Measurements from ENCODE around the gene AMOTL2. TPM values are rescaled to one million over a fixed set of nuclear protein-coding genes. Genes with fewer than 3 reads are reported as not detected.
A peak's percentile ranks its signal among the peaks of the same experiment; 100 is the strongest.

The AMOTL2 gene
- polyA plus RNA-seq, 4 donors: 6.7 to 44.3 (median 10.3) TPM

- no peaks in the 10 kb centered on the region for H3K9me3 ChIP-seq (ENCODE audit: control insufficient read depth in 2 of 2, insufficient read depth in 1 of 2, low read depth in 1 of 2, low read length in 1 of 2)
- peak overlapping the region in 1 of 3 donors; percentile 22 for H3K27ac ChIP-seq (ENCODE audit: low read depth in 1 of 3, low read length in 2 of 3)
- FAIRE-seq: no peak
- WGBS, 3 donors: 11 to 39% (median 21%) methylated on average over 2 of the region's 2 CpGs
- H3K36me3 ChIP-seq (ENCODE audit: control insufficient read depth in 3 of 3, insufficient read depth in 2 of 3, low read depth in 1 of 3, low read length in 3 of 3): no peaks in the 10 kb centered on the region
- H3K27me3 ChIP-seq (ENCODE audit: control insufficient read depth in 3 of 3, insufficient read depth in 3 of 3, low read length in 3 of 3): no peaks in the 10 kb centered on the region
- DNase-seq: peak; percentile 54 to 65
- H3K4me1 ChIP-seq (ENCODE audit: control insufficient read depth in 3 of 3, insufficient read depth in 2 of 3, low read depth in 1 of 3, low read length in 2 of 3): peaks cover 0 to 47% (median 0%) of the 10 kb centered on the region in 3 donors
- no peak overlapping the region for H3K4me3 ChIP-seq (ENCODE audit: low read depth in 1 of 3, low read length in 3 of 3)
Measured at GRCh38 chr3:134334901-134335280, 39.4 kb downstream of the AMOTL2 start.

DNA sequence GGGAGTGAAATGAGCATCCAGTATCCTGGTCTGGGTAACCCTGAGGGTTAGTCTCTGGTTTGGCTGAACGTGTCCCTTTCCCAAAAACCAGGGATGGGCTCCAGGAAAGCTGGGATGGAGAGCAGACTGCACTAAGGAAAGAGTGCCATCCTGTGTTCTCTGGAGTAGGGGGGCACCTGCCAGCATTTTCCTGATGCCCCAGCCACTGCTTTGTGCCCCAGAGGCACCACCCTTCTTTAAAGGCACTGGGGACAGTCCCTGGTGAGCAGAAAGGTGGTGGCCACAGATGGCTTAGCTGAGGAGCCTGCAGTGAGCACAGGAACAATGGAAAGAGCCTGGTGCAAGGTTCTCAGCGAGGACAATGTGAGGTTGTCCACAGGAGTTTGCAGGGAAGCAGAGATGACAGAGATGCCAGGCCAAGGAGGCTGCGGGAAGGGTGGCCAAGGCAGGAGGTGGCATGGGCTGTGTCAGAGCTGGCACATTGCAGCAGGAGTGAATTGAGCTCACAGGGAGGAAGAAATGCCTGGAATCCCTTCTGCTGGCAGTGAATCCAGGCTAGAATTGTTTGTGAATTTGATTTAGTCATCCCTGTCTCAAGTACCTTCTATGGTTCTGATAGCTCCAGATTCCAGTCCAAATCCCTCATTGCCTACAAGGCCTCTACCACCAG lies 39.9 kb downstream of the AMOTL2 start:
- FAIRE-seq: no peak
- DNase-seq: no peak
- H3K9me3 ChIP-seq (ENCODE audit: control insufficient read depth in 2 of 2, insufficient read depth in 1 of 2, low read depth in 1 of 2, low read length in 1 of 2): no peaks in the 10 kb centered on the region
- 79 to 92% (median 86%) methylated on average over 3 of the region's 3 CpGs for WGBS, 3 donors
- no peak overlapping the region for H3K4me3 ChIP-seq (ENCODE audit: low read depth in 1 of 3, low read length in 3 of 3)
- peaks cover 0 to 41% (median 0%) of the 10 kb centered on the region in 3 donors for H3K4me1 ChIP-seq (ENCODE audit: control insufficient read depth in 3 of 3, insufficient read depth in 2 of 3, low read depth in 1 of 3, low read length in 2 of 3)
- H3K36me3 ChIP-seq (ENCODE audit: control insufficient read depth in 3 of 3, insufficient read depth in 2 of 3, low read depth in 1 of 3, low read length in 3 of 3): no peaks in the 10 kb centered on the region
- H3K27ac ChIP-seq (ENCODE audit: low read depth in 1 of 3, low read length in 2 of 3): peak overlapping the region in 2 of 3 donors; percentile 22 to 41
- H3K27me3 ChIP-seq (ENCODE audit: control insufficient read depth in 3 of 3, insufficient read depth in 3 of 3, low read length in 3 of 3): no peaks in the 10 kb centered on the region

DNA sequence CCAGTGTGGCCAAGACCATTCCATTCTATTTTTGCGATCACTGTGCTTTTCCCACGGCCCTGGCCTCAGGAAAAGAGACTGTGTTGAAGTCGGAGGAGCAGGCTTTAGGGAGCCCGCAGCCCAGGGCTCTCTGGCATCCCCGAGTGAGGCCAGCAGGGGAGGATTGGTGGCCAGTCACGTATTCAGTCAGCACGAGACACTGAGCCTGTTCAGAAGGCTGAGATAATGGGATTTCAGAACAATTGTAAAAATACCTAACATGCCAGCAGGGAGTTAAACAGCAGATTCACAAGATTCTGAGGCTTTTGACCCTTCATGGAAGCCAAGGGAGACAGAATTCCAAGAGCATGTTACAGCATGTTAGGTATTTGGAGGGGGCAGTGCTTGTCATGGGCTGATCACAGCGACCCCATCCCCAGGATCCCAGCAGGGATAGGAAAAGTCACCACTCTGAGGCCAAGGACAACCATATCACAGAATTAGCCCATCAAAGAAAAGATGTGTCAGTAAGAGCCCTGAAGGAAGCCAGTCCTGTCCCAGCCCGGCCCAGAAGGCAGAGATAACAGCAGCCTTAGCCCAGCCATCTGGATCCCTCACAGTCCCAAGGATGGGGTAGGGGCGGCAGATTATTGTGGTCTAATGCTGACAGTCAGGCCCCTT lies 40.6 kb downstream of the AMOTL2 start:
- 71 to 84% (median 84%) methylated on average over 10 of the region's 10 CpGs for WGBS, 3 donors
- no peak overlapping the region for H3K4me3 ChIP-seq (ENCODE audit: low read depth in 1 of 3, low read length in 3 of 3)
- no peaks in the 10 kb centered on the region for H3K36me3 ChIP-seq (ENCODE audit: control insufficient read depth in 3 of 3, insufficient read depth in 2 of 3, low read depth in 1 of 3, low read length in 3 of 3)
- H3K9me3 ChIP-seq (ENCODE audit: control insufficient read depth in 2 of 2, insufficient read depth in 1 of 2, low read depth in 1 of 2, low read length in 1 of 2): no peaks in the 10 kb centered on the region
- H3K4me1 ChIP-seq (ENCODE audit: control insufficient read depth in 3 of 3, insufficient read depth in 2 of 3, low read depth in 1 of 3, low read length in 2 of 3): peaks cover 0 to 38% (median 0%) of the 10 kb centered on the region in 3 donors
- H3K27ac ChIP-seq (ENCODE audit: low read depth in 1 of 3, low read length in 2 of 3): peak overlapping the region in 2 of 3 donors; percentile 5 to 41
- DNase-seq (peak in 1 of 2 donors; percentile 36), FAIRE-seq (no peak)
- H3K27me3 ChIP-seq (ENCODE audit: control insufficient read depth in 3 of 3, insufficient read depth in 3 of 3, low read length in 3 of 3): no peaks in the 10 kb centered on the region

DNA sequence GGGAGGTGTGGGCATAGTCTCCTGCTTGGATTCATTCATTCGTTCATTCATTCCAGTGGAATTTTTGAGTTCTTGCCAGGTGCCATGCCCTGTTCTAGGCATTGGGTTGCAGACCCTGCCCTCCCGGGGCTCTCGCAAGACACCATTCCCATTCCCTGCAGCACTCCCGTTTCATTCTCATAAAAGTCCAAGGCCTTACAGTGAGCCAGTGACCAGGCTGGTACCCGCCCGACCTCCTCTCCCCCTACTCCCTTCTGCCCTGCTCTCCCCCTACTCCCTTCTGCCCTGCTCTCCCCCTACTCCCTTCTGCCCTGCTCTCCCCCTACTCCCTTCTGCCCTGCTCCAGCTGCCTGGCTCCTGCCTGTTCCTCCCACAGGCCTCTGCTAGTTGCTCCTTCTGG lies 41.9 kb downstream of the AMOTL2 start:
- no peaks in the 10 kb centered on the region for H3K27me3 ChIP-seq (ENCODE audit: control insufficient read depth in 3 of 3, insufficient read depth in 3 of 3, low read length in 3 of 3)
- DNase-seq (no peak), FAIRE-seq (no peak)
- no peaks in the 10 kb centered on the region for H3K9me3 ChIP-seq (ENCODE audit: control insufficient read depth in 2 of 2, insufficient read depth in 1 of 2, low read depth in 1 of 2, low read length in 1 of 2)
- peaks cover 0 to 38% (median 0%) of the 10 kb centered on the region in 3 donors for H3K4me1 ChIP-seq (ENCODE audit: control insufficient read depth in 3 of 3, insufficient read depth in 2 of 3, low read depth in 1 of 3, low read length in 2 of 3)
- 73 to 88% (median 88%) methylated on average over 6 of the region's 6 CpGs for WGBS, 3 donors
- H3K27ac ChIP-seq (ENCODE audit: low read depth in 1 of 3, low read length in 2 of 3): no peak overlapping the region
- no peaks in the 10 kb centered on the region for H3K36me3 ChIP-seq (ENCODE audit: control insufficient read depth in 3 of 3, insufficient read depth in 2 of 3, low read depth in 1 of 3, low read length in 3 of 3)
- H3K4me3 ChIP-seq (ENCODE audit: low read depth in 1 of 3, low read length in 3 of 3): no peak overlapping the region

- Histone ChIP-seq H3K4me3 (ENCODE audit: low read depth in 1 of 3, low read length in 3 of 3) (no peak overlapping the region), H3K9me3 (ENCODE audit: control insufficient read depth in 2 of 2, insufficient read depth in 1 of 2, low read depth in 1 of 2, low read length in 1 of 2) (no peaks in the 10 kb centered on the region), H3K27me3 (ENCODE audit: control insufficient read depth in 3 of 3, insufficient read depth in 3 of 3, low read length in 3 of 3) (no peaks in the 10 kb centered on the region), H3K4me1 (ENCODE audit: control insufficient read depth in 3 of 3, insufficient read depth in 2 of 3, low read depth in 1 of 3, low read length in 2 of 3) (peaks cover 0 to 38% (median 0%) of the 10 kb centered on the region in 3 donors), H3K36me3 (ENCODE audit: control insufficient read depth in 3 of 3, insufficient read depth in 2 of 3, low read depth in 1 of 3, low read length in 3 of 3) (no peaks in the 10 kb centered on the region), H3K27ac (ENCODE audit: low read depth in 1 of 3, low read length in 2 of 3) (peak overlapping the region in 1 of 3 donors; percentile 17)
- no peak for DNase-seq
- 65 to 87% (median 78%) methylated on average over 5 of the region's 5 CpGs for WGBS, 3 donors
- FAIRE-seq: no peak
Measured at GRCh38 chr3:134331811-134332199, 42.4 kb downstream of the AMOTL2 start.

DNA sequence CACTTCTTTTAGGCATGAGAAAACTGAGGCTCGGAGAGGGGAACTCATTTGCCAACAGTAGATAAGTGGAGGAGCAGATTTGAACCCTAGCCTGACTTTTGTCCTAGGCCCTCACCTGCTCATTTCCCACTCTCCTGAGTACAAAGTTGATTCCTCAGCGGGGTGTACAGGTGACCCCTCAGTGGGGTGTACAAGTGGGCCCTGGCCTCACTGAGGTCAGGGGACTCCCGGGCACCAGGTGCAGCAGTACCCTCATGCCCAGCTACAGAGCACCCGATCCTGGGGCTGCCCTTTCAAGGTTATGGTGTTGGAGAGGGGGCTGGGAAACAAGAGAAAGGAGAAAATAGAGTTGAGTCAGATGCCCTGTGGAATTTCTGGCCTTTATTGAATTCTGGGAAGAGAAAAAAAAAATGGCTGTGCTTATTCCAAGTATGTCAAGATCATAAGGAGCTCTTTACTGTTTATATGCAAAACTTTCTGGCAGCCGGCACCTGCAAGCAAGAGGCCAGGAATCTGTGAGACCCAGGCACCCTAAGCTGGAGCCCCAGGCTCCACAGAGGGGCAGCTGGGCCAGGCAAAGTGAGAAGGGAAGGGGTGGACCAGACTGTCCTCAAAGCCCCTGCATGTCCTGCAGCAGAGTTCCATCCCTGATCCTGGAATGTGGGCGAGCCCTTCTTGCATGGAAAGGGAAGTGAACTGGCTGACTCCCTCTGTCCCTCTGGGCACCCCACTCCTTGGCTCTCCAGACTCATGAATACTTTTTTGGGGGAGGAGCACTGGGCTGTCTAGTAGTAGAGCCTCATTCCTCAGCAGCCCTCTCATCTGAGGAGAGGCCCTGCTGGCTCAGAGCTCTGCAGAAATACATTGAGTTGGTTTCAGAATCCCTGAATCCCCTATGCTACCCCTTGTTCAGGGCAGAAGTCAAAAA lies 43.1 kb downstream of the AMOTL2 start:
- WGBS, 3 donors: 64 to 74% (median 72%) methylated on average over 6 of the region's 6 CpGs
- no peaks in the 10 kb centered on the region for H3K9me3 ChIP-seq (ENCODE audit: control insufficient read depth in 2 of 2, insufficient read depth in 1 of 2, low read depth in 1 of 2, low read length in 1 of 2)
- FAIRE-seq (no peak), DNase-seq (no peak)
- H3K4me3 ChIP-seq (ENCODE audit: low read depth in 1 of 3, low read length in 3 of 3): no peak overlapping the region
- no peaks in the 10 kb centered on the region for H3K27me3 ChIP-seq (ENCODE audit: control insufficient read depth in 3 of 3, insufficient read depth in 3 of 3, low read length in 3 of 3)
- H3K27ac ChIP-seq (ENCODE audit: low read depth in 1 of 3, low read length in 2 of 3): peak overlapping the region in 2 of 3 donors; percentile 17 to 61
- no peaks in the 10 kb centered on the region for H3K36me3 ChIP-seq (ENCODE audit: control insufficient read depth in 3 of 3, insufficient read depth in 2 of 3, low read depth in 1 of 3, low read length in 3 of 3)
- peaks cover 0 to 39% (median 0%) of the 10 kb centered on the region in 3 donors for H3K4me1 ChIP-seq (ENCODE audit: control insufficient read depth in 3 of 3, insufficient read depth in 2 of 3, low read depth in 1 of 3, low read length in 2 of 3)

DNA sequence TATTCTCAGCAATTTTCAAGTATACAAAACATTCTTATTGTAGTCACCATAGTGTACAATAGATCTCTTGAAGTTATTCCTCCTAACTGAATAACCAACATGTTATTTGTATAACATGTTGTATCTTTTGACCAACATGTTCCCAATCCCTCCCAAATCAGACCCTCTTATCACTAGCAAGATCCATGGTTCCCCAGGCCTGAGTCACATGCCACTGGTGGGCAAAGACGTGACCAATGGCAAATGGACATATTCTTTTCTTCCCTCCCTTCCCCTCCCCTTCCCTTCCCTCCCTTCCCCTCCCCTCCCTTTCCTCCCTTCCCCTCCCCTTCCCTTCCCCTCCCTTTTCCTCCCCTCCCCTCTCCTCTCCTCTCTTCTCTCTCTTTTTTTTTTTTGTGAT lies 45.4 kb downstream of the AMOTL2 start:
- WGBS, 3 donors: 81 to 96% (median 84%) methylated on average over 1 of the region's 1 CpG
- peaks cover 0 to 25% (median 0%) of the 10 kb centered on the region in 3 donors for H3K4me1 ChIP-seq (ENCODE audit: control insufficient read depth in 3 of 3, insufficient read depth in 2 of 3, low read depth in 1 of 3, low read length in 2 of 3)
- FAIRE-seq (no peak), DNase-seq (no peak)
- H3K27ac ChIP-seq (ENCODE audit: low read depth in 1 of 3, low read length in 2 of 3): no peak overlapping the region
- no peaks in the 10 kb centered on the region for H3K27me3 ChIP-seq (ENCODE audit: control insufficient read depth in 3 of 3, insufficient read depth in 3 of 3, low read length in 3 of 3)
- H3K9me3 ChIP-seq (ENCODE audit: control insufficient read depth in 2 of 2, insufficient read depth in 1 of 2, low read depth in 1 of 2, low read length in 1 of 2): no peaks in the 10 kb centered on the region
- H3K36me3 ChIP-seq (ENCODE audit: control insufficient read depth in 3 of 3, insufficient read depth in 2 of 3, low read depth in 1 of 3, low read length in 3 of 3): no peaks in the 10 kb centered on the region
- no peak overlapping the region for H3K4me3 ChIP-seq (ENCODE audit: low read depth in 1 of 3, low read length in 3 of 3)

DNA sequence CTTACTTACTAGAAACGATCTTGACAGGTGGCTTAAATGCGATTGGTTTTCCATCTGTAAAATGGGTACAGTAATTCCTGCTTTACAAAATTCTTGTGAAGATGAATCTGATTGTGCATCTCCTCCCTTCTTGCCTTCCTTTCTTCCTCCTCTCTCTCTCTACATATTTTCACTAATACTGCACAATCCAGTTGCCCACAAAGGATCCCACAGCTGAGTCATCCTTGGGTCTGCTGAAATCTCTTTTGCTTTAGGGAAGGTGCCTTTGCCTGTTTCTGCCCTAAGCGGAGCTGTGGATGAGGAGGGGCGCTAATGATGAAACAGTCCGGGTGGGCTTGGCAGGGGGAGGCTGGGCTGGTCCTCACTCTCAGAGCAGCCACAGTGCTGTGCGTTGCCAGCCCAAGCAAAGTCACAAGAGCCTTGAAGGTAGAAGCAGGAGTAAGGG lies 46.1 kb downstream of the AMOTL2 start:
- Histone ChIP-seq H3K4me3 (ENCODE audit: low read depth in 1 of 3, low read length in 3 of 3) (no peak overlapping the region), H3K27me3 (ENCODE audit: control insufficient read depth in 3 of 3, insufficient read depth in 3 of 3, low read length in 3 of 3) (no peaks in the 10 kb centered on the region), H3K36me3 (ENCODE audit: control insufficient read depth in 3 of 3, insufficient read depth in 2 of 3, low read depth in 1 of 3, low read length in 3 of 3) (no peaks in the 10 kb centered on the region), H3K9me3 (ENCODE audit: control insufficient read depth in 2 of 2, insufficient read depth in 1 of 2, low read depth in 1 of 2, low read length in 1 of 2) (no peaks in the 10 kb centered on the region), H3K4me1 (ENCODE audit: control insufficient read depth in 3 of 3, insufficient read depth in 2 of 3, low read depth in 1 of 3, low read length in 2 of 3) (peaks cover 0 to 18% (median 0%) of the 10 kb centered on the region in 3 donors), H3K27ac (ENCODE audit: low read depth in 1 of 3, low read length in 2 of 3) (no peak overlapping the region)
- 84 to 90% (median 90%) methylated on average over 6 of the region's 6 CpGs for WGBS, 3 donors
- DNase-seq (no peak), FAIRE-seq (no peak)

Data from small intestine (tissue), 7 donors.